CD4-positive, alpha-beta T cell treated with Interferon gamma for 1 hour (primary cell): ENCODE measurements around the gene CRADD.
"Not testable (repeated sequence)": the region's sequence is repeated elsewhere in the genome, so short reads cannot be mapped to it uniquely, and the experiment has no call there.

Experiments
- DNase-seq: peaks from one replicate; pipeline ENCODE4 v3.0.0-alpha.2; 2020

CRADD gene

DNA sequence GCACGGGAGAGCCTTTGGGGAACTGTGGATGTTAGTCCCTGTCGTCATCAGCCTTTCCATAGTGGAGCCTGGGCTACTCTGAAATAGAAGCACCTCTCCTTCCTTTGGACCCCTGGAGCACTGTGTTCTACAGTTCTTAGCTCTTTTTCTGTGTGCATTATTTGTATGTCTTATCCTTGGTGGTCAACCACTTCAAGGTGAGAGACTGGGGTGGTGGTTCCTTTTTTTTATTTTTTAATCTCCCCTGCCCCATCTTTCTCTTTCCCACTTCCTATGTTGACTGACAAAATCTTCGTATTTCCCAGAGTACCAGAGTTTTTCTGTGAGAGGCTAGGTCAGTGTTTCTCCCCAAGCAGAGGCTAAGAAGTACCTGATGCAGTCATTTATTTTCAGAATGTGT is 111.7 kb downstream of the CRADD start:
- no peak for DNase-seq

DNA sequence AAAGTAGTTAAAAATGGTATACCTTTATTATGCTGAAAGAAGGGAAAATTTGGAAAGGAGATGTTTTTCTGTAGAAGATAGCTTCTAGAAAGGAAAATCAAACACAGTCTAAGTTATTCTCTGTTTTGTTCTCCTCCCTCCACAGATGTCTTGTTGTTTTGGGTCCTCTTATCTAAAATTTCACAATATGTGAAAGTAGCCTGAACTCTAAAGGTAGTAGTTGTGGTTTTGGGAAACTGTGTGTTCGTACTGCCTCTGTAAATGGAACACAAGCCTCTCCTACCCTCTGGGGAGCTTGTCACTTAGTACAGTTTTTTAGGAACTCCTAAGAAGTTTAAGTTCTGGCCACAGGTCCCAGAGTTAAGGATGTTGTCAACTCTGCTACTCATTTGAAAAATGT is 112.6 kb downstream of the CRADD start:
- no peak for DNase-seq

DNA sequence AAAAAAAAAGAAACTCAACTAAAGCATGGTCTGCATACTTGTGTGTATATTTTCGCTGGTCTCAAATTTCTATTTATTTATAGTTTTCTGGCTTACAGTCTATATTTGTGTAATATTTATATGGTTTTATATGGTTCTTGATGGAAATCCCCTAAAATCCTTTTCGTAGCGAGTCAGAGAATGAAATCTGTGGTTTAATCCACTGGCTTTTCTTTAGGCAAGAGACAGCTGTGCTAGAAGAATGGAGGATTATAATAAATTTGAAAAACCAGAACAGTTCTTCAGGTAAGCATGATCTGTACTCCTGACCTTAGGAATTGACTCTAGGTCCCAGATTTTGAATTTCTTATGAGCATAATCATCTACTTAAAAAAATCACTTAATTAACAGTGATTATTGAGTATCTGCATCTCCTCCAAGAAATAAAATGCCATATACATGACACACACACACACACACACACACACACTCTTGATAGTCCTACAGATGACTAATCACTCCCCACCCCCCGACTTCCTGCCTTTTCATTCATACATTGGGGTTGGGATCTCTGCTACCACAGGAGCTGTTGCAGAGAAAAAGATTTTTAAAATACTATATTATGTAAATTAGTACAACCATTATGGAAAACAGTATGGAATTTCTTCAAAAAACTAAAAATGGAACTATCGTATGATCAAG is 113.4 kb downstream of the CRADD start:
- DNase-seq, result no peak

DNA sequence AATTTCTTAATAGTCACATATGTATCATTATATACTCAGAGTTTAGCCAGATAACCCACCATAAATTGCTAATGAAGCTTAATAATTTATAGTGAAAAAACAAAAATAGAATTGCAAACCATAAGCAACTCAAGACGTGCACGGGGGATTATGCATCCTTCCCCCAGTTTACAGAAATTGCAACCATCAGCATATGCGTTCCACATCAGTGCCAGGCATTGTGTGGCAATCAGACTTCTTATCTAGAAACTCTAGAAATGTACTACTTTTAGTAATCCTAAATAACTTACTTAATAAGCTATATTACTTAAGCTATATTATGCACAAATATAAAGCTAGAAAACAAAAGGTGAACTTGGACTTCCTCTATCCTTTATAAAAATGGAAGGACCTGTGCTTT is 115.8 kb downstream of the CRADD start:
- DNase-seq, result no peak

DNA sequence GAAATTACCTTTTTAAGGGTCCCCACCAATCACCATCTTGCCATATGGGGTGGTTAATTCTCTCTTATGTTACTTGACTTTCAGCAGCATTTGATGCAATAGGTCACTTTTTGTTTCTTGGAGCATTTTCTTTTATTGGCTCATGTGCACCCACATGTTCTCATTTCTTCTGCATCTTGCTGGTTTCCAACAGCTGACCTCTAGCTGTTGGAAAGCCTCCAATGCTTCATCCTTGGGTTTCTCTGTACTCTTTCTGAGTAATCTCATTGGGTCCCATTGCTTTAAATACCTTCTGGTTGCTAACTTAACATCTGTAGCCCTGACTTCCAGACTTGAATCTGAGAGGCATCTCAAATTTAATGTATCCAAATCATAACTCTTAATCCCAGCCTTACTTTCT is 116.8 kb downstream of the CRADD start:
- no peak for DNase-seq

DNA sequence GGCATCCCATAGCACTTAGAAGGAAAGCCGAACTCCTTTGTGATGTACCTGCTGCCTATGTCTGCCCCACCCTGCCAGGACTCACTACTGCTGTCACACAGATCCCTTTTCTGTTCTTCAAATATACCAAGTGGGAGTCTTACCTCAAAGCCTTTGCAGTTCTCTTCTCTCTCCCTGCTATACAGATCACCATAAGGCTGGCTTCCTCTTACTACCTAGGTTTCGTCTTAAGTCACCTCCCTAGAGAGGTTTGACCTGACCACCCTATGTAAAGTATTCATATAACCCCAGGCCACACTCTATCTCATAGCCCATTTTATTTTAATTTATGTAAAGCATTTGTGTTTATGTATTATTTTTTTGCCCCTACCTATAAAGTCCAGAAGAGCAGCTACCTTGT is 117.6 kb downstream of the CRADD start:
- DNase-seq, result no peak

DNA sequence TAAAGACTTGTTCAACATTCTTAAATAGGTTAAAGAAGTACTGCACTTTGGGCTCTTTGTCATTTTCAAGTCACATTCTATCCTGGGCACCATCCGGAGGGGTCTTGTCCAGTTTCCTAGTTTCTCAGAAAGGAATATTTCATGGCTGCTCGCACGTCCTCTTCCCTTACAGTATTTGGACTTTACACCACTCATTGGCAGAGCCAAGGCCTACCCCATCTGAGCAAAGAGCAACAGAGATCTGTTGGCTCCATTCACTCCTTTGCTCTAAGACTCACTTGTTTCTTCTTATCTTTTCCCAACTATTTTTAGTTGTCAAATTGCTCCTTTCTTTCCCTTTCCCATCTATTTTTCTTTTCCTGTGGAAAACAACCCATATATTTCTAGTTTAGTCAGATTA is 118.2 kb downstream of the CRADD start:
- no peak for DNase-seq

DNA sequence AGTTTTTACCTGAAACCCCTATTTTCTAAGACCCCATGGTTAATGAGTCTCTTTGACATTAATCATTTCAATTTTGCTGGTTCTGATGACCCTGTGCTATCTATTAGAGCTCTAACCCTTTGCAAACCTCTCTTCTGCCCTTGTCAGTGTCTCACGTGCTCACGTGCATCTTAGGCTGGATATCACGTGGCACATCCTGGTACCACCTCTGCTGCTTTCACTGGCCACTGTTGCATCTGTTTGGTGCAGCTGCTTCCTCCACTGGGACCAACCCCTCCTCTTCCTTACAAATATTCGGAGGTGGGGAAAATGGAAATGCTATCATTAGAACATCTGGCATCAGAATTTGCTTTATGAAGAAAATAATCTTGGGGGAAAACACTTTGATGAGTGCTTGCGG is 119.6 kb downstream of the CRADD start:
- no peak for DNase-seq

DNA sequence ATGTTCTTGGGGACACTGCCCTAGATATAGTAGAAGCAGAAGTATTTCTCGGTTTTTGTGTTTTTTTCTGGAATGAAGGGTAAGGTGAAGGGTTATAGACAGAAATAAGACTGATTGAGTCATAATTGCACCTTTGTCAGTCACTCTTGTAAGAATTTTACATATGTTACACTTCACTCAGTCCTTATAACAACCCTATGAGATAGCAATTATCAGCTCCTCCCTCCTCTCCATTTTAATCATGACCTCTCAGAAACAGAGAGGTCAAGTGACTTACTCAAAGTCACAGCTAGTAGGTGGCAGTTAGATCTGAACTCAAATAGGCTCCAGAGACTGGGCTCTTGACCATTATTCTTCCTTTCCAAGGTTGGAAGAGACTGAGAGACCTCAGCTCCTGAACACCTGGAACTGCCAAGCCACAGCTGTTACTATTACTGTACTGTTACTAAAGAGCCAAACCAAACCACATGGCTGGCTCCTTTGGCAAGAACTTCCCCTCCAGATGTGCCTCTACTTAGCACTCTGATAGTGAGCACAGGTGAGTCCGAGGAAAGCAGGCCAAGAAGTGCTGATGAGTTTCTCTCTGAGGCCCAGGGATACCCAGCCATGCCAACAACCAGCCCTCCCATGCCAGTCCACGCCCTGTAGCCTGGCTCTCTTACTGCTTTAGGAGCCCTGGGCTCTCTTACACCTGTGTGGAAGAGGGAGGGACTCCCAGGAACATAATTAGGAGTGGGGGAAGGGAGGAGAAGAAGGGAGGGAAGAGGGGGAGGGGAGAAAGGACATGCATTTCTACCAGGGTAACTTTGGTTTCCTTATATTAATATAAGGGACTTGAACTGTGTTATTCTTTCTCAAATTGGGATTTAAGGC is 121.3 kb downstream of the CRADD start:
- no peak for DNase-seq

DNA sequence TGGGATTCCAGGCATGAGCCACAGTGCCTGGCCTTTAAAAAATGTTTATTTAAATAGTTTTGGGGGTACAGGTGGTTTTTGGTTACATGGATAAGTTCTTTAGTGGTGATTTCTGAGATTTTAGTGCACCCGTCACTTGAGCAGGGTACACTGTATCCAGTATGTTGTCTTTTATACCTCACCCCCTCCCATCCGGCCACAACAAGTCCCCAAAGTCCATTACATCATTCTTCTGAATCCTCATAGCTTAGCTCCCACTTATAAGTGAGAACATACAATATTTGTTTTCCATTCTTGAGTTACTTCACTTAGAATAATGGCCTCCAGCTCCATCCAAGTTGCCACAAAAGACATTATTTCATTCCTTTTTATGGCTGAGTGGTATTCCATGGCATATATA is 124.5 kb downstream of the CRADD start:
- DNase-seq, result not testable (repeated sequence)

DNA sequence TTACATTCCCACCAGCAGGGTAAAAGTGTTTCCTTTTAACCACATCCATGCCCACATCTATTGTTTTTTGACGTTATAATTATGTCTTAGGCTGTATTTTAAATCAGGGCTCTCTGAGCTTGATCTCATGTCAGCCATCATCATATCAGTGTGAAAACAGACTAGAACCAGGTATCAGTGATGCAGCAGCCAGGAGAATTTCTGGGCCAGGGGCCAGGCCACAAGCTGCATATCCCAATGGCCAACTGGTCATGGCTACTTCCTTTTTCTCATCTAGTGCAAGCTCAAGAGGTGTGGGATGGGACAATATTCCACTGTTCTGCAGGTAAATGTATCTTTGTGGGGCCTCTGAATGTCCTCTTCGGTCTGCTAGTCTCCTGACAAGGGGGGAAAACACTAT is 125.1 kb downstream of the CRADD start:
- DNase-seq, result no peak

DNA sequence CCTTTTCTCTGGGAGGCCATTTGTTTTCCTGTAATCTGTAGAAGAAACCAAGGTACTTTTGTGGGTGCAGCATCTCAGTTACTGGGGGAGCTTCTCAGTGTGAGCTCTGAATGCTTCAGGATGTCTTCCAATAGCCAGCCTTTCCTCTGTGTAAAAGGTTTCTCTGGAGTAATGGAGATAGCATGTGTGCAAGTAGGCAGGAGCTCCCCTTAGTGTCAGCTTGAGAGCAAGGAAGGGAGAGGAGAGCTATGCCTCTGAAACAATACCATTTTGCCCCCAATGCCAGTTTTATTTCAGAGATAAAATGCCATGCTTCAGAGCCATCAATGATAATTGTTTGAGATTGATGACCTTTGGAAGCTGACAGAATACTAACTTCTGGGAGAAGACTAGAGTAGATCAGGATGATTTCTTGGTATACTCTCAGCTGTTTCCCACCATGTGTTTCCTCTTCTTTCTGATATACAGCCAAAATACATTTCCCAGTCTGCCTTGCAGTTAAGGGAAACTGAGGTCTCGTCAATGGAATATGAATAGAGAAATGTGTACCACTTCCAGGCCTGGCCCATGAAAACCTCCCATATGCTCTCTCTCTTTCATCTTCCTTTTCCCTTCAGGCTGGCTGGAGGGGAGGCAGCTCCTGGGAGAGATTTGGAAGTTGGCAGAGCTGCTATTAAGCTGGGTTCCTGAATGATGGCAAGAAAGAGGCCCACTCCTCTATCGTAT is 125.7 kb downstream of the CRADD start:
- DNase-seq, result no peak

DNA sequence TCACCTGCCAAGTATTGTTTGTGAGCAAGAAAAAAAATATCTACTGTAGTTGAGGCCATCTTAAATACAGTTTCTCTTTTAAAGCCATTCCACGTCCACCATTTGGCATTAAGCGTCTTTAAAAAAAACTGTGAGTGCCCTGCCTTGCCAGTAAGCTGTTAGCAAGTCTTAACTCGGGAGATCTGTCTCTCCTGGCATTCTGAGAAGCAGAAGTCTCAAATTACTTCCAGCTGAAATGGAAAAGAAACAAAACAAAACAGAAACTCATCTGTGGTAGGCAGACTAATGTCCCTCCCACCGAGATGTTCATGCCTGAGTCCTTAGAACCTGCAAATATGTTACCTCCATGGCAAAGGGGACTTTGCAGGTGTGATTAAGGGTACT is 126.2 kb downstream of the CRADD start:
- DNase-seq, result no peak

DNA sequence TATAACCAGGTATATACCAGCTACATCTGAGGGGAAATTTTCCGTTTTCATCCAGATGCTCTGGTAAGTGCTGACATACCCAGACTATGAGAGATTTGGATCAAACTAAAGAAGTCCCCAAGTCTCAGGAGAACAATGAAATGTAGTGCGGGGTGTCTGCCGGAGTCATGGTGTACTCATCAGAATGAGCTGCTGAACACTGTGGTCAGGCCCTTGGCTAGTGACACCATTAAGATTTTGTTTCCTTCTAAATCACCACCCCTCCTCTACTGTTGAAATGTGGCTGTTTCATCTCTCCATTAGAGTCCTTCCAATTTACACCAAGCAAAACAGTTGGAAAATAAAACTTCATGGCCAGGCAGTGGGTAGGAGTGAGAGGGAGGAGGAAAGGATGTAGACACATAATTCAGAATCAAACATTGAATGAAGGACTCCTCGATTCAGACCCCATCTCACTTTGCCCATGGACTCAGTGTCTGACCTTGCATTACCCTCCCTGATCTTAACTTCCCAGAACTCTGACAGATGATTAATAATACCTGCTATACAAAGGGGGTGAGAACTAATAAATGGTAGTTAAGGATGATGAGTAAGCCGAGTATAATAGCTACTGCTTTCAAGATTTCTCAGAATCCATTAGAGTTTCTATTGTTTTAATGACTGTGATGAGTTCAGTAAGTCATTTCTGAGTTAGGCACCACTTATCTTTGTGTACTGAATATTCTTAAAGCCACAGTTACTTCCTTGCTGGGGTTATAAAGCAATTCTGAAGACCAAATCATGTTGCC is 127.4 kb downstream of the CRADD start:
- DNase-seq, result no peak

DNA sequence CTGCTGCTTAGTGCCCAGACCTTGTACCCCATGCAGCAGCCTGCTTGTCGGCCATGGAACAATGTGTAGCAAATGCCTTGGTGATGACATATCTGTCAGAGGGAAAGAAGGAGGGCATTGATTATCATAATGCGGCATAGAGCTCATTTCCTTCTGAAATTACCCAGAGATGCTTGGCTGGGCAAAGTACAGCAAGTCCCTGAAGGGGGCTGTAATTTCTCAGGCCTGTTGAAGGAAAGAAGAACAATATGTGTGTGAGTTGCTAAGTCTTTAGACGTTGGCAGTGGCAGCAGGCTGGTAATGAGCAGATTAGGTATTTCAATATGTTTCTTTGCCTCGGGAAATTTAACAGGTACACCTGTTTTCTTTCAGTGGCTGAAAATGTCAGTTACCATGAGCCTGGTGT is 128.6 kb downstream of the CRADD start:
- DNase-seq, result no peak

DNA sequence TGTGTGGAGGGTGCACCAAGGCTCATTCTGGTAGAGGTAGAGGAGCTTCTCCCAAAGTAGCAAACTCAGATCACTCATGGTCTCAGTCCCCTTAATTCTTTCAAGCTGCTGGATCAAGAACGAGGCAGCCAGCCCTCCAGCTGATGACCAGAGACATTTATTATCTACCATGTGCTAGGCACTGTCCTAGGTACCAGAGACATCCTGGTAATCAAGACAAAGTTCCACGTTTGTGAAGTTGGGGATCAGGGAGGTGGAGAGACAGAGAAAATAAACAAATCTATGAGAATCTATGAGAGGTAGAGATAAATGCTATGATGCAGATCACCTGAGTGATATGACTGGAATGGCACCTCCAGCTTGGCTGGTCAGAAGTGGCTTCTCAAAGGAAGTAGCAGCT is 130.2 kb downstream of the CRADD start:
- DNase-seq, result no peak

DNA sequence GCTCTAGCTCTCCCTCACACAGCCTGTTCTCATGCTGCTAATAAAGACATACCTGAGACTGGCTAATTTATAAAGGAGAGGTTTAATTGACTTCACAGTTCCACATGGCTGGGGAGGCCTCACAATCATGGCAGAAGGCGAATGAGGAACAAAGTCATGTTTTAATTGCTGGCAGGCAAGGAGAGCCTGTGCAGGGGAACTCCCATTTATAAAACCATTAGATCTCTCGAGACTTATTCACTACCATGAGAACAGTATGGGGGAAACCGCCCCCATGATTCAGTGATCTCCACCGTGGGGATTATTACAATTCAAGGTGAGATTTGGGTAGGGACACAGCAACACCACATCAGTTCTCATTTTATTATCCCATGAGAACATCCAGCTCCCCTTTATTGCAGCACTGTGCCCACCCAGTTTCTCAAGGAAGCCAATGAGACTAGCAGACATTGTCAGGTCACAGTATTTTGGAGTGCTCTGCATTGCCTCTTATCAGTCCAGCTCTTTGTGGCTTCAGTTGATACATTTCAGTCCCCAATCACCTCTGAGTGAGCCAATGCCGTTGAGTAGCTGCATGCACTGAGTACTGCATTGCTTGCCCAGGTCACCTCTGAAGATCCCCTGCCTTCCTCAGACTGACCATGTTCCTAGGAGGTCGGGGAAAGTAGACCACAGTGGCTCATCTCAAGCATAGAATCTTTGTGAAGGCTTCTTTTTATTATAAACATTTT is 131.2 kb downstream of the CRADD start:
- no peak for DNase-seq

DNA sequence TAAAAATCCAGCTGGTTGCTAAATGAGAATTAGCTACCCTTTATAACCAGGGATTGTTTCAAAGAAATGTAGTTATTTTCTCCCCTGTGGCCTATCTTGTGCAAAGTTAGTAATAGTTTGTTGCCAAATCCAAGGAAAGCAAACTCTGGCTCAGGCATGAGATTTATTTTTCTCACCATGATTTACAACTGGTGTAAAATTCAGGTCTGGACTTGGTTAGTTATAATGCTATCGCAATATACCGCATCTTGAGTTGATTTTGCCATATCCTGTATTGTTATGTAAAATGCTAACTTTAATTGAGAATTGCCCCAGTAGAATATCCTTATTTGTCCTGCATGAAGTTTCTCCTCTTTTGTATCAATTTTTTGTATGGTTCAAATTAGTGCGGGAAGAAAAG is 135.5 kb downstream of the CRADD start:
- DNase-seq, result no peak

DNA sequence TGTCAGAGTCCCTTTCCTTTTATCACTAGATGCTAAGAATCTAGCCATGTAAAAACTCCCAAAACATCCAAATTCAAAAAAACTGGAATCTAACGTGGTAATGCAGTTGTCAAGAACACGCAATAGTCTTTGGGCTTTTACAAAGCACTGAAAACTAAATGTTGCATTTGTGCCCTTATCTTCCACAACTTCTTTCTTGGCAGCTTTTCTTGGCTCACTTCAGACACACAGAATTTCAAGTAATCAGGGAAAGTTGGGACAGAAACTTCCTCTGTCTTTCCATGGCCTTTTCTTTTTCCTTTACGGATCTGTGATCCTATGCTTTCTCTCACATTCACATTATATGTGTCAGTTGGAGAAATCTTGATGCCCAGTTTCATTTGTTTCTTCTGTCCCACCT is 136.0 kb downstream of the CRADD start:
- DNase-seq, result no peak

DNA sequence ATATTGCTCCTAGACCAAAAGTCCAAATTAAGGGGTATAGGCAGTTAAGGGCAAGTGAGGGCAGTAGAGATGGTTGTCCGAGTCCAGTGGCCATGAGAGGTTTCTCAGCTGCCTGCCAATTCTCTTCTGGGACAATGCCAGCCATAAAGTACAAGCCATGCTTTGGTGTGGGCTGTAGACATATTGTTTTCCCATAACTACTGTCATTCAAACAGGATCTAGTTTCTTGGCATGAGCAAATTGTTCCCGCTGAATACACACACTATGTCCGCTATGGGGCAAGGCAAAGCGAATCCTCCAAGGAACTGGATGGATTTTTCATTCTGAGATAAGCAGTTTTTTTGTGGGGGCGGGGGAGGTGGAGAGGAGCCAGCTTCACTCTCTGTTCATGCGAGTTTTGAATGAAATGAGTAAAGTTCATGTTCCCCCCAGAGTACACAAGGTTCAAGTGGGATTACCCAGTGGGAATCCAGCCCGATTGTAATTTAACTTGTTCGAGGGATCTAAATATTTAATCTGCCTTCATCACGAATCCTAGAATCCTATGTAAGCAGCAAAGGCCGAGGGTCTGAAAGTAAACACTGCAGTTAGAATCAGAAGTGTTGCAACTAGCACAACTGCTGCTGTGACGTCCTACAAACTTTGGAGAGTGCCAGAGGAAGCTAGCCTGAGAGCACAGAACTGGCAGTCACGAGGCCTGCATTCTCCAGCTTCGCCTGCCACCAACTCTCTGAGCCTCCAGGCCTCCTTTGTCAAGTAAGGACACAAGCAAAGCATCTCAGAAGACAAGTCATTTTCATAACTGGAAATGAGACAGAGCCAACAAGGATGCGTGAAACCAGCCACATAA is 137.0 kb downstream of the CRADD start:
- no peak for DNase-seq

DNA sequence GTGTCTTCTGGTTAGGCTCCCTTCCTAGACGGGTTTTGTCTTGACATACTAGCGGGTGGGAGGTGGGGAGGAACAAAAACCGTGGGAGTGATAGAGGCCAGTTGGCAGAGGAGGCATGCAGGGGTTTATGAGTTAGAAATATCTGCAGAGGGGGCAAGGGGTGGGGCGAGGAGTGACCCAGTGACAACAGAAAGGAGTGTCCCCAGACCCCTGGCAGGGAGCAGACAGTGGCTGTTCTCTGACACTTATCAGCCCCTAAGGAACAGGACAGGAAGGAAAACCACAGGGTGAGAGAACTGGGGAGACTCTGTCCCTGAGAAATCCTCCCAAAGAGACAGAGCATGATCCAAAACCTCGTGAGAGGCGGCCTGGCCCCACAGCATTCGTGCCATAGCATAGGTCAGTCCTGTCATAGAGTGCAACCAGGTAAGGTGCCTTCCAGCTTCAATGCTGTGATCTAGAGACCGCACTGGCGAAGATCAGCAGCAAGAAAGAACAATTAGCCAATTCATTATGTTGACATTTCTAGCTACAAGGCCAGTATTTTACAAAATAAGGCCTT is 141.4 kb downstream of the CRADD start:
- no peak for DNase-seq
